GM21723 (cell line): Measurements from ENCODE around the gene LYPD6.

ENCODE experiments used
- ATAC-seq: cut with Tn5 transposase; IDR thresholded peaks from one replicate; pipeline ENCODE4 v1.9.1; 2021; ENCODE audit warnings: mild to moderate bottlenecking, moderate library complexity; ENCODE audit not compliant: unreplicated experiment

The LYPD6 gene

GRCh38 chr2:149399934-149400615 is 69.7 kb downstream of the LYPD6 start:
- ATAC-seq, result no peak

GRCh38 chr2:149400997-149401396 is 70.6 kb downstream of the LYPD6 start:
- no peak for ATAC-seq

GRCh38 chr2:149409506-149409905 is 79.1 kb downstream of the LYPD6 start:
- ATAC-seq, result no peak

- no peak for ATAC-seq
These were observed 80.5 kb downstream of the LYPD6 start for GRCh38 chr2:149410701-149411484.

GRCh38 chr2:149413487-149413886 is 83.1 kb downstream of the LYPD6 start:
- ATAC-seq, result no peak

- ATAC-seq, result no peak
These were observed 84.7 kb downstream of the LYPD6 start for GRCh38 chr2:149415086-149415485.

- ATAC-seq, result no peak
These were observed 87.7 kb downstream of the LYPD6 start for GRCh38 chr2:149418065-149418464.

- ATAC-seq, result no peak
These were observed 89.9 kb downstream of the LYPD6 start for GRCh38 chr2:149420053-149420963.

GRCh38 chr2:149421791-149422190 is 91.4 kb downstream of the LYPD6 start:
- no peak for ATAC-seq

- ATAC-seq, result no peak
These were observed 92.1 kb downstream of the LYPD6 start for GRCh38 chr2:149422337-149422990.

GRCh38 chr2:149422991-149423338 is 92.6 kb downstream of the LYPD6 start:
- no peak for ATAC-seq

GRCh38 chr2:149423630-149424029 is 93.2 kb downstream of the LYPD6 start:
- ATAC-seq, result no peak

GRCh38 chr2:149427387-149427786 is 97.0 kb downstream of the LYPD6 start:
- no peak for ATAC-seq

- no peak for ATAC-seq
These were observed 98.4 kb downstream of the LYPD6 start for GRCh38 chr2:149428783-149429182.

GRCh38 chr2:149430743-149431736 is 100.7 kb downstream of the LYPD6 start:
- no peak for ATAC-seq

GRCh38 chr2:149438330-149438960 is 108.1 kb downstream of the LYPD6 start:
- no peak for ATAC-seq

GRCh38 chr2:149441255-149441654 is 110.9 kb downstream of the LYPD6 start:
- no peak for ATAC-seq

GRCh38 chr2:149442346-149442745 is 112.0 kb downstream of the LYPD6 start:
- no peak for ATAC-seq

- ATAC-seq, result no peak
These were observed 112.8 kb downstream of the LYPD6 start for GRCh38 chr2:149443150-149443549.
